ENCODE measurements around the gene HAUS1. TPM values are rescaled to one million over a fixed set of nuclear protein-coding genes. Genes with fewer than 3 reads are reported as not detected.
"Not testable (repeated sequence)": the region's sequence is repeated elsewhere in the genome, so short reads cannot be mapped to it uniquely, and the experiment has no call there.

HAUS1 gene
- total RNA-seq, 1 donor from 2014 or later, result 49.0 TPM

DNA sequence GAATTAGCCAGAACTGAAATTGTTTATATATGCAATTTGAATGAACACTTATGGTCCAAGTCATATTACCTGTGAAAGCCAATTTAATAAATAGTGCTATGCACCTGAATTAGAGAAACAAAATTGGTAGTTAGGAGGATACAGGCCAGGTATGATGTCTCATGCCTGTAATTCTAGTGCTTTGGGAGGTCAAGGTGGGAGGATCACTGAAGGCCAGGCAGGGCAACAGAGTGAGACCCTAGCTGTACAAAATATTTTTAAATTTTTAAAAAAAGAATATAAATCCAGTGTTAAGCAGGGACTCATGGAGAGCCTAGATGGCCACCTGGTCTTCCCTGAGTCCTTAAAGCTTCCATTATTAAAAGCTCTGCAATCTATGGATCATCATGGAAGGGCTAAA, 24.8 kb upstream of the HAUS1 start:
- DNase-seq (ENCODE audit: low spot score in 2 of 2, unreplicated experiment in 2 of 2), result no peak
- TF ChIP-seq, protein P1, sequence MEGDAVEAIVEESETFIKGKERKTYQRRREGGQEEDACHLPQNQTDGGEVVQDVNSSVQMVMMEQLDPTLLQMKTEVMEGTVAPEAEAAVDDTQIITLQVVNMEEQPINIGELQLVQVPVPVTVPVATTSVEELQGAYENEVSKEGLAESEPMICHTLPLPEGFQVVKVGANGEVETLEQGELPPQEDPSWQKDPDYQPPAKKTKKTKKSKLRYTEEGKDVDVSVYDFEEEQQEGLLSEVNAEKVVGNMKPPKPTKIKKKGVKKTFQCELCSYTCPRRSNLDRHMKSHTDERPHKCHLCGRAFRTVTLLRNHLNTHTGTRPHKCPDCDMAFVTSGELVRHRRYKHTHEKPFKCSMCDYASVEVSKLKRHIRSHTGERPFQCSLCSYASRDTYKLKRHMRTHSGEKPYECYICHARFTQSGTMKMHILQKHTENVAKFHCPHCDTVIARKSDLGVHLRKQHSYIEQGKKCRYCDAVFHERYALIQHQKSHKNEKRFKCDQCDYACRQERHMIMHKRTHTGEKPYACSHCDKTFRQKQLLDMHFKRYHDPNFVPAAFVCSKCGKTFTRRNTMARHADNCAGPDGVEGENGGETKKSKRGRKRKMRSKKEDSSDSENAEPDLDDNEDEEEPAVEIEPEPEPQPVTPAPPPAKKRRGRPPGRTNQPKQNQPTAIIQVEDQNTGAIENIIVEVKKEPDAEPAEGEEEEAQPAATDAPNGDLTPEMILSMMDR (IDR thresholded peaks at IDR 0.05; ENCODE audit: unreplicated experiment), result no peak
- H3K4me1 Mint-ChIP-seq, result no peaks in the 10 kb centered on the region
- H3K27me3 Mint-ChIP-seq (ENCODE audit: low read depth), result no peaks in the 10 kb centered on the region
- peaks cover 34% of the 10 kb centered on the region for H3K36me3 Mint-ChIP-seq
- no peaks in the 10 kb centered on the region for H3K9me3 Mint-ChIP-seq
- no peak overlapping the region for H3K4me3 Mint-ChIP-seq
- no peak overlapping the region for H3K27ac Mint-ChIP-seq

GRCh38 chr18:46080156-46080555, 24.0 kb upstream of the HAUS1 start:
- H3K36me3 Mint-ChIP-seq, result peaks cover 41% of the 10 kb centered on the region

GRCh38 chr18:46084431-46084830, 19.8 kb upstream of the HAUS1 start:
- TF ChIP-seq, protein P1 (IDR thresholded peaks at IDR 0.05; ENCODE audit: unreplicated experiment), result no peak
- H3K27me3 Mint-ChIP-seq (ENCODE audit: low read depth), result no peaks in the 10 kb centered on the region
- peaks cover 65% of the 10 kb centered on the region for H3K36me3 Mint-ChIP-seq
- H3K9me3 Mint-ChIP-seq, result peaks cover 4% of the 10 kb centered on the region
- no peak overlapping the region for H3K4me3 Mint-ChIP-seq
- H3K4me1 Mint-ChIP-seq, result peaks cover 9% of the 10 kb centered on the region
- DNase-seq (ENCODE audit: low spot score in 2 of 2, unreplicated experiment in 2 of 2), result no peak
- H3K27ac Mint-ChIP-seq, result no peak overlapping the region

More at GRCh38 chr18:46080156-46080555, 24.0 kb upstream of the HAUS1 start:
- Mint-ChIP-seq H3K9me3 (no peaks in the 10 kb centered on the region), H3K4me1 (no peaks in the 10 kb centered on the region), H3K27me3 (ENCODE audit: low read depth) (no peaks in the 10 kb centered on the region), H3K27ac (no peak overlapping the region), H3K4me3 (no peak overlapping the region)
- no peak for DNase-seq (ENCODE audit: low spot score in 2 of 2, unreplicated experiment in 2 of 2)
- TF ChIP-seq, protein P1 (IDR thresholded peaks at IDR 0.05; ENCODE audit: unreplicated experiment), result no peak

GRCh38 chr18:46088501-46088900, 15.7 kb upstream of the HAUS1 start:
- not testable (repeated sequence) for DNase-seq (ENCODE audit: low spot score in 2 of 2, unreplicated experiment in 2 of 2); H3K27me3 Mint-ChIP-seq (ENCODE audit: low read depth); H3K4me1 Mint-ChIP-seq
- H3K9me3 Mint-ChIP-seq, result peaks cover 14% of the 10 kb centered on the region
- H3K4me3 Mint-ChIP-seq, result peak overlapping the region; percentile 11
- peaks cover 68% of the 10 kb centered on the region for H3K36me3 Mint-ChIP-seq
- H3K27ac Mint-ChIP-seq, result peak overlapping the region; percentile 64

GRCh38 chr18:46095532-46095931, 8.7 kb upstream of the HAUS1 start:
- no peak overlapping the region for H3K4me3 Mint-ChIP-seq

GRCh38 chr18:46096651-46097300, 7.4 kb upstream of the HAUS1 start:
- no peaks in the 10 kb centered on the region for H3K9me3 Mint-ChIP-seq
- peaks cover 9% of the 10 kb centered on the region for H3K36me3 Mint-ChIP-seq
- no peaks in the 10 kb centered on the region for H3K27me3 Mint-ChIP-seq (ENCODE audit: low read depth)
- H3K27ac Mint-ChIP-seq, result peak overlapping the region; percentile 98
- DNase-seq (ENCODE audit: low spot score in 2 of 2, unreplicated experiment in 2 of 2), result no peak
- H3K4me3 Mint-ChIP-seq, result peak overlapping the region; percentile 98
- peaks cover 24% of the 10 kb centered on the region for H3K4me1 Mint-ChIP-seq
- TF ChIP-seq, protein P1 (IDR thresholded peaks at IDR 0.05; ENCODE audit: unreplicated experiment), result no peak

More at GRCh38 chr18:46095532-46095931, 8.7 kb upstream of the HAUS1 start:
- Mint-ChIP-seq H3K27ac (no peak overlapping the region), H3K4me1 (peaks cover 24% of the 10 kb centered on the region), H3K9me3 (peaks cover 5% of the 10 kb centered on the region), H3K27me3 (ENCODE audit: low read depth) (no peaks in the 10 kb centered on the region), H3K36me3 (peaks cover 22% of the 10 kb centered on the region)
- no peak for DNase-seq (ENCODE audit: low spot score in 2 of 2, unreplicated experiment in 2 of 2)
- TF ChIP-seq, protein P1 (IDR thresholded peaks at IDR 0.05; ENCODE audit: unreplicated experiment), result no peak

All from mesothelial cell of epicardium (in vitro differentiated cells).